DND-41 (cell line): Measurements from ENCODE around the gene EIF5A.

ENCODE experiments used
- EZH2 ChIP-seq: IDR thresholded peaks from 3 replicates; pipeline ENCODE4 v1.6.1; 2012; ENCODE audit warnings: borderline replicate concordance, low read depth, mild to moderate bottlenecking, moderate library complexity, low read length, inconsistent platforms; ENCODE audit not compliant: severe bottlenecking
- TF ChIP-seq, protein P1 (sequence below): IDR thresholded peaks from 2 replicates; pipeline ENCODE4 v1.5.1; 2012; ENCODE audit warnings: borderline replicate concordance, low read length, moderate library complexity, mild to moderate bottlenecking; ENCODE audit not compliant: poor library complexity, severe bottlenecking; ENCODE audit errors: extremely low read depth

GRCh38 chr17:7318121-7318860 lies 10.9 kb downstream of the EIF5A start:
- TF ChIP-seq, protein P1, sequence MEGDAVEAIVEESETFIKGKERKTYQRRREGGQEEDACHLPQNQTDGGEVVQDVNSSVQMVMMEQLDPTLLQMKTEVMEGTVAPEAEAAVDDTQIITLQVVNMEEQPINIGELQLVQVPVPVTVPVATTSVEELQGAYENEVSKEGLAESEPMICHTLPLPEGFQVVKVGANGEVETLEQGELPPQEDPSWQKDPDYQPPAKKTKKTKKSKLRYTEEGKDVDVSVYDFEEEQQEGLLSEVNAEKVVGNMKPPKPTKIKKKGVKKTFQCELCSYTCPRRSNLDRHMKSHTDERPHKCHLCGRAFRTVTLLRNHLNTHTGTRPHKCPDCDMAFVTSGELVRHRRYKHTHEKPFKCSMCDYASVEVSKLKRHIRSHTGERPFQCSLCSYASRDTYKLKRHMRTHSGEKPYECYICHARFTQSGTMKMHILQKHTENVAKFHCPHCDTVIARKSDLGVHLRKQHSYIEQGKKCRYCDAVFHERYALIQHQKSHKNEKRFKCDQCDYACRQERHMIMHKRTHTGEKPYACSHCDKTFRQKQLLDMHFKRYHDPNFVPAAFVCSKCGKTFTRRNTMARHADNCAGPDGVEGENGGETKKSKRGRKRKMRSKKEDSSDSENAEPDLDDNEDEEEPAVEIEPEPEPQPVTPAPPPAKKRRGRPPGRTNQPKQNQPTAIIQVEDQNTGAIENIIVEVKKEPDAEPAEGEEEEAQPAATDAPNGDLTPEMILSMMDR, result no peak
- TF ChIP-seq EZH2, result no peak
